SK-N-SH treated with all-trans-retinoic acid at 6 μM for 48 hours (cell line): Measurements from ENCODE around the gene CPNE7.
"Not testable (repeated sequence)": the region's sequence is repeated elsewhere in the genome, so short reads cannot be mapped to it uniquely, and the experiment has no call there.

Experiments used
- ATAC-seq: fragments of 200-7000 bp; cut with Tn5 transposase; 3 replicates; pipeline ENCODE4 v1.9.1; 2020; ENCODE audit warnings: mild to moderate bottlenecking, moderate library complexity
- ARNTL ChIP-seq: fragments of 450-650 bp; formaldehyde crosslinking; IDR thresholded peaks from 2 replicates; pipeline ENCODE4 v1.5.0; 2020; ENCODE audit warnings: low read depth, mild to moderate bottlenecking, moderate library complexity, borderline replicate concordance
- BACH2 ChIP-seq: fragments of 250-450 bp; sonication (Bioruptor Pico); IDR thresholded peaks from 2 replicates; pipeline ENCODE4 v1.9.0; 2021; ENCODE audit warnings: mild to moderate bottlenecking, borderline replicate concordance
- CSDC2 ChIP-seq: fragments of 250-450 bp; sonication (Bioruptor Pico); IDR thresholded peaks from 2 replicates; pipeline ENCODE4 v1.5.0; 2020; ENCODE audit warnings: mild to moderate bottlenecking, moderate library complexity
- ESRRG ChIP-seq: fragments of 250-450 bp; sonication (Bioruptor Pico); IDR thresholded peaks from 2 replicates; pipeline ENCODE4 v1.6.1; 2021; ENCODE audit warnings: mild to moderate bottlenecking
- GLIS3 ChIP-seq: fragments of 250-450 bp; sonication (Bioruptor Pico); IDR thresholded peaks from 2 replicates; pipeline ENCODE4 v1.5.0; 2020; ENCODE audit warnings: mild to moderate bottlenecking, moderate library complexity
- ISL1 ChIP-seq: fragments of 250-450 bp; sonication (Bioruptor Pico); IDR thresholded peaks from 2 replicates; pipeline ENCODE4 v2.1.2; 2022; ENCODE audit warnings: mild to moderate bottlenecking, moderate library complexity
- PATZ1 ChIP-seq: fragments of 250-450 bp; sonication (Bioruptor Pico); IDR thresholded peaks from 2 replicates; pipeline ENCODE4 v1.8.0; 2020; ENCODE audit warnings: mild to moderate bottlenecking, moderate library complexity, borderline replicate concordance
- PPARA ChIP-seq: fragments of 250-450 bp; sonication (Bioruptor Pico); IDR thresholded peaks from 2 replicates; pipeline ENCODE4 v1.5.0; 2020; ENCODE audit warnings: mild to moderate bottlenecking, borderline replicate concordance
- RARB ChIP-seq: fragments of 250-450 bp; sonication (Bioruptor Pico); IDR thresholded peaks from 2 replicates; pipeline ENCODE4 v1.8.0; 2021; ENCODE audit warnings: mild to moderate bottlenecking, moderate library complexity
- SNAI2 ChIP-seq: fragments of 250-450 bp; sonication (Bioruptor Pico); IDR thresholded peaks from 2 replicates; pipeline ENCODE4 v1.5.0; 2020; ENCODE audit warnings: mild to moderate bottlenecking, moderate library complexity
- TCF4 ChIP-seq: fragments of 250-450 bp; sonication (Bioruptor Pico); IDR thresholded peaks from 2 replicates; pipeline ENCODE4 v1.8.0; 2021; ENCODE audit warnings: mild to moderate bottlenecking, moderate library complexity, borderline replicate concordance
- TOX ChIP-seq: fragments of 250-450 bp; sonication (Bioruptor Pico); IDR thresholded peaks from 2 replicates; pipeline ENCODE4 v1.8.0; 2021; ENCODE audit warnings: mild to moderate bottlenecking, moderate library complexity, borderline replicate concordance
- TSHZ2 ChIP-seq: fragments of 250-450 bp; sonication (Bioruptor Pico); IDR thresholded peaks from 2 replicates; pipeline ENCODE4 v1.5.0; 2020; ENCODE audit warnings: mild to moderate bottlenecking, moderate library complexity
- ZFP3 ChIP-seq: fragments of 250-450 bp; sonication (Bioruptor Pico); IDR thresholded peaks from 2 replicates; pipeline ENCODE4 v1.5.0; 2020; ENCODE audit warnings: mild to moderate bottlenecking, moderate library complexity
- ZFP30 ChIP-seq: fragments of 450-650 bp; formaldehyde crosslinking; IDR thresholded peaks from 2 replicates; pipeline ENCODE4 v1.5.0; 2022; ENCODE audit warnings: mild to moderate bottlenecking, moderate library complexity
- ZNF565 ChIP-seq: fragments of 450-650 bp; formaldehyde crosslinking; conservative IDR thresholded peaks from 2 replicates; pipeline ENCODE4 v1.5.0; 2020; ENCODE audit warnings: low read depth, mild to moderate bottlenecking, moderate library complexity
- ZNF70 ChIP-seq: fragments of 450-650 bp; formaldehyde crosslinking; IDR thresholded peaks from 2 replicates; pipeline ENCODE4 v1.5.0; 2020; ENCODE audit warnings: mild to moderate bottlenecking, moderate library complexity
- ZNF8 ChIP-seq: fragments of 450-650 bp; formaldehyde crosslinking; IDR thresholded peaks from 2 replicates; pipeline ENCODE4 v1.5.0; 2020; ENCODE audit warnings: mild to moderate bottlenecking, moderate library complexity
- TF ChIP-seq, protein P1 (sequence below): fragments of 250-450 bp; sonication (Bioruptor Pico); IDR thresholded peaks from 2 replicates; pipeline ENCODE4 v1.5.1; 2020; ENCODE audit warnings: low read depth, mild to moderate bottlenecking, moderate library complexity
- TF ChIP-seq, protein P2 (sequence below): fragments of 250-450 bp; sonication (Bioruptor Pico); IDR thresholded peaks from 2 replicates; pipeline ENCODE4 v1.5.1; 2021; ENCODE audit warnings: mild to moderate bottlenecking, moderate library complexity

Gene CPNE7

GRCh38 chr16:89629827-89630610, 54.5 kb downstream of the CPNE7 start:
- no peak for ATAC-seq
- TF ChIP-seq ESRRG (CRISPR knock-in tag): no peak
- no peak for TF ChIP-seq BACH2 (CRISPR knock-in tag)
- TF ChIP-seq ZNF565 (CRISPR knock-in tag): no peak
- no peak for TF ChIP-seq PATZ1
- no peak for TF ChIP-seq CSDC2 (CRISPR knock-in tag)
- TF ChIP-seq, all 23 proteins: peak for 0

GRCh38 chr16:89633064-89633631, 57.6 kb downstream of the CPNE7 start:
- ATAC-seq: peak; percentile 87
- TF ChIP-seq ZNF70 (CRISPR knock-in tag) (no peak), TCF4 (CRISPR knock-in tag) (peak; percentile 41; the same call in 1 of the 2 replicates), ZNF8 (CRISPR knock-in tag) (no peak)
- TF ChIP-seq, all 23 proteins: peak for 1

DNA sequence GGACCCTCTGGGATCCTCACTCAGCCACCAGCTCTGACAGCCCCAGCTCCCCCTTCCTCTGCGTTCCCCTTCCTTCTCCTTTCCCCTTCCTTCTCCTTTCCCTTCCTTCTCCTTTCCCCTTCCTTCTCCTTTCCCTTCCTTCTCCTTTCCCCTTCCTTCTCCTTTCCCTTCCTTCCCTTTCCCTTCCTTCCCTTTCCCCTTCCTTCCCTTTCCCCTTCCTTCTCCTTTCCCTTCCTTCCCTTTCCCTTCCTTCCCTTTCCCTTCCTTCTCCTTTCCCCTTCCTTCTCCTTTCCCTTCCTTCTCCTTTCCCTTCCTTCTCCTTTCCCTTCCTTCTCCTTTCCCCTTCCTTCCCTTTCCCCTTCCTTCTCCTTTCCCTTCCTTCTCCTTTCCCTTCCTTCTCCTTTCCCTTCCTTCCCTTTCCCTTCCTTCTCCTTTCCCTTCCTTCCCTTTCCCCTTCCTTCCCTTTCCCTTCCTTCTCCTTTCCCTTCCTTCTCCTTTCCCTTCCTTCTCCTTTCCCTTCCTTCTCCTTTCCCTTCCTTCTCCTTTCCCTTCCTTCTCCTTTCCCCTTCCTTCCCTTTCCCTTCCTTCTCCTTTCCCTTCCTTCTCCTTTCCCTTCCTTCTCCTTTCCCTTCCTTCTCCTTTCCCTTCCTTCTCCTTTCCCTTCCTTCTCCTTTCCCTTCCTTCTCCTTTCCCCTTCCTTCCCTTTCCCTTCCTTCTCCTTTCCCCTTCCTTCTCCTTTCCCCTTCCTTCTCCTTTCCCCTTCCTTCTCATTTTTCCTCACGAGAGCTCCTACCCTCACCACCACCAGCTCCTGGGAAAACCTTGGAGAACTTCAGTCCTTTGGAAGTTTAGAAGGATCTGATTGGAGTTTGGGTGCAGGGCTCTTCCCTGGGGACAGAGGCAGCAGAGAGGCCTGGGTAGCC, 59.2 kb downstream of the CPNE7 start:
- not testable (repeated sequence) for ATAC-seq

- TF ChIP-seq CSDC2 (CRISPR knock-in tag): no peak
- no peak for TF ChIP-seq ZNF8 (CRISPR knock-in tag)
- no peak for TF ChIP-seq SNAI2 (CRISPR knock-in tag)
- TF ChIP-seq, protein P1, sequence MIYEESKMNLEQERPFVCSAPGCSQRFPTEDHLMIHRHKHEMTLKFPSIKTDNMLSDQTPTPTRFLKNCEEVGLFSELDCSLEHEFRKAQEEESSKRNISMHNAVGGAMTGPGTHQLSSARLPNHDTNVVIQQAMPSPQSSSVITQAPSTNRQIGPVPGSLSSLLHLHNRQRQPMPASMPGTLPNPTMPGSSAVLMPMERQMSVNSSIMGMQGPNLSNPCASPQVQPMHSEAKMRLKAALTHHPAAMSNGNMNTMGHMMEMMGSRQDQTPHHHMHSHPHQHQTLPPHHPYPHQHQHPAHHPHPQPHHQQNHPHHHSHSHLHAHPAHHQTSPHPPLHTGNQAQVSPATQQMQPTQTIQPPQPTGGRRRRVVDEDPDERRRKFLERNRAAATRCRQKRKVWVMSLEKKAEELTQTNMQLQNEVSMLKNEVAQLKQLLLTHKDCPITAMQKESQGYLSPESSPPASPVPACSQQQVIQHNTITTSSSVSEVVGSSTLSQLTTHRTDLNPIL (CRISPR knock-in tag): no peak
- no peak for TF ChIP-seq RARB (CRISPR knock-in tag)
- TF ChIP-seq, protein P2, sequence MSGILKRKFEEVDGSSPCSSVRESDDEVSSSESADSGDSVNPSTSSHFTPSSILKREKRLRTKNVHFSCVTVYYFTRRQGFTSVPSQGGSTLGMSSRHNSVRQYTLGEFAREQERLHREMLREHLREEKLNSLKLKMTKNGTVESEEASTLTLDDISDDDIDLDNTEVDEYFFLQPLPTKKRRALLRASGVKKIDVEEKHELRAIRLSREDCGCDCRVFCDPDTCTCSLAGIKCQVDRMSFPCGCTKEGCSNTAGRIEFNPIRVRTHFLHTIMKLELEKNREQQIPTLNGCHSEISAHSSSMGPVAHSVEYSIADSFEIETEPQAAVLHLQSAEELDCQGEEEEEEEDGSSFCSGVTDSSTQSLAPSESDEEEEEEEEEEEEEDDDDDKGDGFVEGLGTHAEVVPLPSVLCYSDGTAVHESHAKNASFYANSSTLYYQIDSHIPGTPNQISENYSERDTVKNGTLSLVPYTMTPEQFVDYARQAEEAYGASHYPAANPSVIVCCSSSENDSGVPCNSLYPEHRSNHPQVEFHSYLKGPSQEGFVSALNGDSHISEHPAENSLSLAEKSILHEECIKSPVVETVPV (CRISPR knock-in tag): no peak
- TF ChIP-seq TSHZ2 (CRISPR knock-in tag): no peak
- no peak for TF ChIP-seq TOX (CRISPR knock-in tag)
- no peak for TF ChIP-seq PPARA
- TF ChIP-seq ARNTL: no peak
- no peak for TF ChIP-seq BACH2 (CRISPR knock-in tag)
- TF ChIP-seq GLIS3: no peak
- no peak for TF ChIP-seq ZFP30 (CRISPR knock-in tag)
- no peak for TF ChIP-seq ISL1 (CRISPR knock-in tag)
- no peak for TF ChIP-seq PATZ1
- TF ChIP-seq TCF4 (CRISPR knock-in tag): no peak
- no peak for TF ChIP-seq ZNF565 (CRISPR knock-in tag)
- no peak for TF ChIP-seq ZNF70 (CRISPR knock-in tag)
- TF ChIP-seq ZFP3 (CRISPR knock-in tag): no peak
- TF ChIP-seq ESRRG (CRISPR knock-in tag): no peak
Measured at GRCh38 chr16:89636663-89637062, 61.1 kb downstream of the CPNE7 start.

More at GRCh38 chr16:89636663-89637062, 61.1 kb downstream of the CPNE7 start:
- ATAC-seq: no peak
